Measurements from ENCODE around the gene MEIS2.

The MEIS2 gene

GRCh38 chr15:37098468-37099318, 1.7 kb downstream of the MEIS2 start:
- DNase-seq (ENCODE audit: low read depth) = no peak

- DNase-seq (ENCODE audit: low read depth) = no peak
These were observed 3.0 kb downstream of the MEIS2 start for GRCh38 chr15:37097144-37097919.

- no peak for DNase-seq (ENCODE audit: low read depth)
These were observed 3.7 kb downstream of the MEIS2 start for GRCh38 chr15:37096558-37097143.

GRCh38 chr15:37095770-37096557, 4.4 kb downstream of the MEIS2 start:
- no peak for DNase-seq (ENCODE audit: low read depth)

- DNase-seq (ENCODE audit: low read depth) = no peak
These were observed 5.2 kb downstream of the MEIS2 start for GRCh38 chr15:37094915-37095711.

- DNase-seq (ENCODE audit: low read depth) = no peak
These were observed 5.9 kb downstream of the MEIS2 start for GRCh38 chr15:37094333-37094914.

GRCh38 chr15:37093480-37094332, 6.6 kb downstream of the MEIS2 start:
- no peak for DNase-seq (ENCODE audit: low read depth)

GRCh38 chr15:37090543-37091175, 9.7 kb downstream of the MEIS2 start:
- no peak for DNase-seq (ENCODE audit: low read depth)

GRCh38 chr15:37088436-37088835, 11.9 kb downstream of the MEIS2 start:
- no peak for DNase-seq (ENCODE audit: low read depth)

GRCh38 chr15:37087131-37087588, 13.2 kb downstream of the MEIS2 start:
- DNase-seq (ENCODE audit: low read depth) = no peak

GRCh38 chr15:37086521-37086920, 13.8 kb downstream of the MEIS2 start:
- DNase-seq (ENCODE audit: low read depth) = no peak

- DNase-seq (ENCODE audit: low read depth) = no peak
These were observed 14.2 kb downstream of the MEIS2 start for GRCh38 chr15:37086120-37086519.

GRCh38 chr15:37084602-37085001, 15.7 kb downstream of the MEIS2 start:
- no peak for DNase-seq (ENCODE audit: low read depth)

GRCh38 chr15:37083610-37084009, 16.7 kb downstream of the MEIS2 start:
- no peak for DNase-seq (ENCODE audit: low read depth)

GRCh38 chr15:37081983-37082382, 18.4 kb downstream of the MEIS2 start:
- no peak for DNase-seq (ENCODE audit: low read depth)

GRCh38 chr15:37080261-37080921, 20.0 kb downstream of the MEIS2 start:
- DNase-seq (ENCODE audit: low read depth) = no peak

GRCh38 chr15:37079726-37080125, 20.6 kb downstream of the MEIS2 start:
- no peak for DNase-seq (ENCODE audit: low read depth)

GRCh38 chr15:37078566-37078965, 21.8 kb downstream of the MEIS2 start:
- DNase-seq (ENCODE audit: low read depth) = no peak

Data from stimulated activated CD8-positive, alpha-beta memory T cell treated with anti-CD3 and anti-CD28 coated beads, Interleukin-7, amount 100 ng/mL, for 24 hours (primary cell).